ENCODE results near the gene TMEM63B. TPM values are rescaled to one million over a fixed set of nuclear protein-coding genes. Genes with fewer than 3 reads are reported as not detected.

Gene TMEM63B
- total RNA-seq, 4 donors from 2014 or later = 11.3 to 32.0 (median 23.9) TPM

DNA sequence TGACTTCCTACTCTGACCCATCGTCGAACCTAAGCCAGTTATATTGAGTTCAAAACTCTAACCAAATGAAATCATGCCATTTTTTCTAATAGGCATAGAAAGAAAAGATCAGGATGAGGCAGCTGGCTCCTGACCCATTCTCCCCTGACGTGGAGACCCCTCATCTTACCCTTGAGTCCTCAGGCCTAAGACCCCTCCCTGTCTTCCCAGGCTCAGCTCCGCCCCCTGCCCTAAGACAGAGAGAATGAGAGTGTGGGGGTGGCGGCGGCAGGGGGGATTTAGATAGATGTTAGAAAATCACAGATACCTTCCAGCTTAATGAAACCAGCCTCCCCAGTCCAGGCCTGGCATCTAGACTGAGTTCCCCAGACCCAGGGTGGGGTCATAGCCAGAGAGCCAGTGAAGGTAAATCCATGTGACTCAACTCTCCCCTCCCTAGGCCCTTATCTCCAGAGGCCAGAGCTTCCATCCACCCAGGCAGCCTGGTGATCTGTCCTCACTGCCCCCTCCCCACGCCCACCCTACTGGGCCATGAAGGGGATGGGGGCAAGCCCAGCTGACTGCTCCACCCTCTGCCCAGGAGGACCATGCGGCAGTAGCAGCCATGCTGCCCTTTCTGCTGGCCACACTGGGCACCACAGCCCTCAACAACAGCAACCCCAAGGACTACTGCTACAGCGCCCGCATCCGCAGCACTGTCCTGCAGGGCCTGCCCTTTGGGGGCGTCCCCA is 6.8 kb downstream of the TMEM63B start:
- Histone ChIP-seq H3K4me1 (peaks cover 0 to 24% (median 11%) of the 10 kb centered on the region in 3 donors), H3K27ac (no peak overlapping the region), H3K9me3 (no peaks in the 10 kb centered on the region), H3K36me3 (peaks cover 0 to 49% of the 10 kb centered on the region in 2 donors), H3K27me3 (no peaks in the 10 kb centered on the region), H3K4me3 (no peak overlapping the region)
- no peak for ATAC-seq
- TF ChIP-seq, protein P1, sequence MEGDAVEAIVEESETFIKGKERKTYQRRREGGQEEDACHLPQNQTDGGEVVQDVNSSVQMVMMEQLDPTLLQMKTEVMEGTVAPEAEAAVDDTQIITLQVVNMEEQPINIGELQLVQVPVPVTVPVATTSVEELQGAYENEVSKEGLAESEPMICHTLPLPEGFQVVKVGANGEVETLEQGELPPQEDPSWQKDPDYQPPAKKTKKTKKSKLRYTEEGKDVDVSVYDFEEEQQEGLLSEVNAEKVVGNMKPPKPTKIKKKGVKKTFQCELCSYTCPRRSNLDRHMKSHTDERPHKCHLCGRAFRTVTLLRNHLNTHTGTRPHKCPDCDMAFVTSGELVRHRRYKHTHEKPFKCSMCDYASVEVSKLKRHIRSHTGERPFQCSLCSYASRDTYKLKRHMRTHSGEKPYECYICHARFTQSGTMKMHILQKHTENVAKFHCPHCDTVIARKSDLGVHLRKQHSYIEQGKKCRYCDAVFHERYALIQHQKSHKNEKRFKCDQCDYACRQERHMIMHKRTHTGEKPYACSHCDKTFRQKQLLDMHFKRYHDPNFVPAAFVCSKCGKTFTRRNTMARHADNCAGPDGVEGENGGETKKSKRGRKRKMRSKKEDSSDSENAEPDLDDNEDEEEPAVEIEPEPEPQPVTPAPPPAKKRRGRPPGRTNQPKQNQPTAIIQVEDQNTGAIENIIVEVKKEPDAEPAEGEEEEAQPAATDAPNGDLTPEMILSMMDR (IDR thresholded peaks at IDR 0.05) = no peak
- TF ChIP-seq EP300 (IDR thresholded peaks at IDR 0.05) = no peak
- no peak for TF ChIP-seq POLR2A (IDR thresholded peaks at IDR 0.05)
- no peak for TF ChIP-seq POLR2AphosphoS5 (IDR thresholded peaks at IDR 0.05)
- 80% methylated on average over 7 to 9 of the region's 12 CpGs for WGBS, 2 donors (ENCODE audit: low coverage in 1 of 2)

DNA sequence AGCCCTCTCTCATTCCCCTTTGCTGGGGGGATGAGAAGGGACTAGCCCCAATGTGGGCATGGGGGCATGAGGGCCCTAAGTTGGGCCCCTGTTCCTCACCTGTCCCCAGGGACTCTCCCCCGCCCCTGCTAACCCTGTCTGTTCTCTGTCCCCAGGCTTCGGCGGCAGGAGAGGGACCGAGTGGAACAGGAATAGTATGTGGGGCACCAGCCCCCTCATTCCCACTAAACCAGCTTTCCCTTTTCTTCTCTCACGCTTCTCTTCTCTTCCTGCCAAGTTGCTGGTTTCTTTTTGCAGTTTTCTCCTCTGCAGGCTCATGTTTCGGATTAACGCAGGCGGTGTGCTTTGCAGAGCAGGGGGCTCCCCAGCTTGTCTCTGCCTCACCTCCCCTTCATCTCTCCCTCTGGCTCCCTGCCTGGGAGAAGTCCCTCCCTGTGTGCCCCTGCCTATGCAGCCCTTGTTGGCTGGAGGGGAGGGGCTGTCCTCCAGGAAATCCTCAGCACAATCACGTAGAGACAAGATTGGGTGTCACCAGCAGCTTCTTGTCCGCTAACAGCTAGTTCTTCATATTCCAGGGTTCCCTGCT is 7.9 kb downstream of the TMEM63B start:
- Histone ChIP-seq H3K9me3 (no peaks in the 10 kb centered on the region), H3K36me3 (peaks cover 0 to 60% of the 10 kb centered on the region in 2 donors), H3K4me3 (no peak overlapping the region), H3K27ac (no peak overlapping the region), H3K4me1 (peaks cover 0 to 24% (median 11%) of the 10 kb centered on the region in 3 donors), H3K27me3 (no peaks in the 10 kb centered on the region)
- ATAC-seq = no peak
- WGBS, 2 donors (ENCODE audit: low coverage in 1 of 2) = 81 to 84% methylated on average over 3 to 8 of the region's 10 CpGs
- TF ChIP-seq, protein P1 (IDR thresholded peaks at IDR 0.05) = no peak
- TF ChIP-seq POLR2AphosphoS5 (IDR thresholded peaks at IDR 0.05) = no peak
- no peak for TF ChIP-seq POLR2A (IDR thresholded peaks at IDR 0.05)
- no peak for TF ChIP-seq EP300 (IDR thresholded peaks at IDR 0.05)

DNA sequence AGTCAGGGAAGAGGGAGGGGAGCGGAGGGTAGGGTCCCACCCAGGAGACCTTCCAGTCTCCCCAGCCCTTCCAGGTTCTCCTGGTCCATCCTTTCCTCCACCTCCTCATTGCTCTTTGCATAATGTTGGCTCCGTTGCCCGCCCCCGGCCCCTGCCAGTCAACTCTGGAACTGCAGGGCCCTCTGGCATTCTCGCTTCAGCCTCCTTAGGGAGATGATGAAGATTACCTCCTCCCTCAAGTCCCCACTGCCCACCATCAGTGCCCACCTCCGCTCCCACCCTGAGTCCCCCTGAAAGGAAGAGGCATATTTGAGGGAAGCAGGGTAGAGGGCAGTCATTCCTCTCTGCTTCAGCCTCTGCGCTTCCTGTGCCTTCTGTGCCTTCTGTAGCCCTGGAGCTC is 8.5 kb downstream of the TMEM63B start:
- TF ChIP-seq EP300 (IDR thresholded peaks at IDR 0.05) = no peak
- TF ChIP-seq POLR2A (IDR thresholded peaks at IDR 0.05) = no peak
- no peak for TF ChIP-seq POLR2AphosphoS5 (IDR thresholded peaks at IDR 0.05)
- TF ChIP-seq, protein P1 (IDR thresholded peaks at IDR 0.05) = no peak
- ATAC-seq = no peak
- WGBS, 2 donors (ENCODE audit: low coverage in 1 of 2) = 90% methylated on average over 5 of the region's 7 CpGs; no CpG with 5 or more reads in 1 of the 2 donors
- peaks cover 0 to 66% of the 10 kb centered on the region in 2 donors for H3K36me3 ChIP-seq
- no peak overlapping the region for H3K27ac ChIP-seq
- H3K27me3 ChIP-seq = no peaks in the 10 kb centered on the region
- peaks cover 0 to 24% (median 11%) of the 10 kb centered on the region in 3 donors for H3K4me1 ChIP-seq
- no peaks in the 10 kb centered on the region for H3K9me3 ChIP-seq
- no peak overlapping the region for H3K4me3 ChIP-seq

DNA sequence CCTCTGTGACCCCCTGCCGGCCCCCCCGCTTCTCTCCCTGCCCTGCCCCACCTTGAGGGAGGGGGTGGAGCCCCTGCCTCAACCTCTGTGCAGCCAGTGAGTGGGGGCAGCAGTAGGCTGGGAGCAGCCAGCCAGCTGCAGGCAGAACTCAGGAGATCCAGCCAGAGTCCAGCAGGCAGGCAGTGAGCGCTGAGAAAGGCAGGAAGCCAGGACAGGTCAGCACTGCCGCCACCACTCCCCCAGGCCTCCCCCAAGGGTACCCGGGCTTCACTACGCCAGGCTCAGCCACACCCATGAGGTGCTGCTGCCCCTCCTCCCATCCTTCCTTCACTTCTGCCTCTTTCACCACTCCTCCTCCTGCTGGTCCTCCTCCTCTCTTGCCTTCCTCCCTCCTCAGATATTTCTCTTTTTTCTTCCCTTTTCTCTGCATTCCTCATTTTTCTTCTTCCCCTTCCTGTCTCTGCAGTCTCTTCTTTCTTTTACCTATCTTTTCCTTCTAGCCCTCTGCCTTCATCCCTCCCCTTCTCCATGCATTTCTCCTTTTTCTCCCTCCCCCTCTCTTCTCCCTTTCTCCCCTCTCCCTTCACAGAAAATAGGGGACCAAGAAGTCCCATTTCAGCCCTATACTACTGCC is 11.5 kb downstream of the TMEM63B start:
- Histone ChIP-seq H3K4me1 (peaks cover 0 to 3% (median under 1%) of the 10 kb centered on the region in 3 donors), H3K9me3 (no peaks in the 10 kb centered on the region), H3K36me3 (peaks cover 0 to 94% of the 10 kb centered on the region in 2 donors), H3K4me3 (no peak overlapping the region), H3K27me3 (no peaks in the 10 kb centered on the region), H3K27ac (no peak overlapping the region)
- TF ChIP-seq POLR2A (IDR thresholded peaks at IDR 0.05) (no peak), EP300 (IDR thresholded peaks at IDR 0.05) (no peak), POLR2AphosphoS5 (IDR thresholded peaks at IDR 0.05) (no peak)
- TF ChIP-seq, protein P1 (IDR thresholded peaks at IDR 0.05) = no peak
- ATAC-seq = no peak
- 53 to 70% methylated on average over 2 to 3 of the region's 6 CpGs for WGBS, 2 donors (ENCODE audit: low coverage in 1 of 2)
